ENCODE results near the gene CELA1. TPM values are rescaled to one million over a fixed set of nuclear protein-coding genes. Genes with fewer than 3 reads are reported as not detected.
A peak's percentile ranks its signal among the peaks of the same experiment; 100 is the strongest.

CELA1 gene
- total RNA-seq: not detected

GRCh38 chr12:51346581-51346980, at the start of gene CELA1:
TSS of gene CELA1 (minus strand) at chr12:51346679. CDS start at chr12:51346638, 41 bp downstream.
- ATAC-seq (no peak), DNase-seq (ENCODE audit: low spot score) (no peak)

- DNase-seq (ENCODE audit: low spot score) (no peak), ATAC-seq (no peak)
Measured at GRCh38 chr12:51395283-51396230, 49.1 kb upstream of the CELA1 start.

GRCh38 chr12:51393676-51394545, 47.4 kb upstream of the CELA1 start:
- DNase-seq (ENCODE audit: low spot score): no peak
- peak; percentile 13 for ATAC-seq

- no peak for DNase-seq (ENCODE audit: low spot score)
- no peak for ATAC-seq
Measured at GRCh38 chr12:51392556-51393237, 46.2 kb upstream of the CELA1 start.

GRCh38 chr12:51391283-51392123, 45.0 kb upstream of the CELA1 start, which contains the start of gene GALNT6:
TSS of gene GALNT6 (minus strand) at chr12:51391406. CDS start at chr12:51379781, 11,625 bp downstream.
- ATAC-seq (peak; percentile 82), DNase-seq (ENCODE audit: low spot score) (no peak)

- ATAC-seq (peak; percentile 16), DNase-seq (ENCODE audit: low spot score) (no peak)
Measured at GRCh38 chr12:51390891-51391282, 44.4 kb upstream of the CELA1 start.

GRCh38 chr12:51390457-51390856, 44.0 kb upstream of the CELA1 start:
- DNase-seq (ENCODE audit: low spot score) (no peak), ATAC-seq (no peak)

GRCh38 chr12:51389302-51389999, 43.0 kb upstream of the CELA1 start:
- DNase-seq (ENCODE audit: low spot score) (no peak), ATAC-seq (no peak)

- DNase-seq (ENCODE audit: low spot score) (no peak), ATAC-seq (no peak)
Measured at GRCh38 chr12:51388846-51389245, 42.4 kb upstream of the CELA1 start.

GRCh38 chr12:51388069-51388799, 41.8 kb upstream of the CELA1 start:
- no peak for DNase-seq (ENCODE audit: low spot score)
- ATAC-seq: no peak

GRCh38 chr12:51386351-51386750, 39.9 kb upstream of the CELA1 start:
- ATAC-seq (no peak), DNase-seq (ENCODE audit: low spot score) (no peak)

GRCh38 chr12:51383269-51383905, 36.9 kb upstream of the CELA1 start:
- no peak for ATAC-seq
- no peak for DNase-seq (ENCODE audit: low spot score)

- DNase-seq (ENCODE audit: low spot score) (no peak), ATAC-seq (no peak)
Measured at GRCh38 chr12:51382173-51382572, 35.7 kb upstream of the CELA1 start.

GRCh38 chr12:51381226-51382079, 35.0 kb upstream of the CELA1 start:
- DNase-seq (ENCODE audit: low spot score) (no peak), ATAC-seq (no peak)

GRCh38 chr12:51379571-51379970, 33.1 kb upstream of the CELA1 start:
- no peak for ATAC-seq
- DNase-seq (ENCODE audit: low spot score): no peak

- ATAC-seq (no peak), DNase-seq (ENCODE audit: low spot score) (no peak)
Measured at GRCh38 chr12:51378749-51379148, 32.3 kb upstream of the CELA1 start.

Measured in left lobe of liver (tissue), 2 donors.